GM19395 (cell line): ENCODE results near the gene IRX2.

Experiments
- ATAC-seq: cut with Tn5 transposase; IDR thresholded peaks from one replicate; pipeline ENCODE4 v1.9.1; 2021; ENCODE audit warnings: mild to moderate bottlenecking, moderate library complexity; ENCODE audit not compliant: unreplicated experiment

IRX2 gene

DNA sequence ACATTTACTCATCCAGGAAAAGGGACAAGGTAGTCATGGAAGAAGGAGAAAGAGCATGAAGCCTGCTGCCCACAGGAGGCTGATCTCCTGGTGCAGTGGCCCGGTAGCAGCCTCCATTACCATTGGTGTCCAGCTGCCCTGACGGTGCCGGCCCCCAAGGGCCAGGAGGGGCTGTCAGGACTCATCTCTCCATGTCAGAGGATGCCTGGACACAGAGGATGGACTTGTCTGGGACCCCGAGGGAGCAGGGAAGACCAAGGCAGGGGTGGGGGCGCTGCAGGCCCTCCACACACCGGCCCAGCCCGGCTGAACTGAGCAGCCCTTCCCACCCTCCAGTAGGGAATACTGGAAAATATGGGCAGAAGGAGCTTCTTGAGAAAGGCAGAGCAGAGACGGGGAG lies 52.2 kb downstream of the IRX2 start:
- no peak for ATAC-seq

DNA sequence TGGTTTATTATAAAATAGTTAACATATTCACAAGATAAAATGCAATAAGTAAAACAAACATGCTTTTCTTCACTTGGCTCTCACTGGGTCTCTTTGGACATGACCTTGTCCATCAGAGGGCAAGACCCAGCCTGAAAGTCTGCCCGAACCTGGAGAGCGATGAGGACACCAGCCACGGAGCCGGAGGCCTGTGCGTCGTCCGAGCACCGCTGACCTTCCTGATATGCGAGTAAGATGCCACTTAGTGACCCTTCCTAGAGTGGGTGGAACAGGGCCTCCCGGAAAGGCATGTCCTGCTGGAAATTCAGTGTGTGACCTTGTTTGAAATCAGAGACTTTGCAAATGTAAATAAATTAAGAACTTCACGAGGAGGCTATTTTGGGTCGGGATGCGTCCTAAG lies 52.9 kb downstream of the IRX2 start:
- ATAC-seq, result no peak

DNA sequence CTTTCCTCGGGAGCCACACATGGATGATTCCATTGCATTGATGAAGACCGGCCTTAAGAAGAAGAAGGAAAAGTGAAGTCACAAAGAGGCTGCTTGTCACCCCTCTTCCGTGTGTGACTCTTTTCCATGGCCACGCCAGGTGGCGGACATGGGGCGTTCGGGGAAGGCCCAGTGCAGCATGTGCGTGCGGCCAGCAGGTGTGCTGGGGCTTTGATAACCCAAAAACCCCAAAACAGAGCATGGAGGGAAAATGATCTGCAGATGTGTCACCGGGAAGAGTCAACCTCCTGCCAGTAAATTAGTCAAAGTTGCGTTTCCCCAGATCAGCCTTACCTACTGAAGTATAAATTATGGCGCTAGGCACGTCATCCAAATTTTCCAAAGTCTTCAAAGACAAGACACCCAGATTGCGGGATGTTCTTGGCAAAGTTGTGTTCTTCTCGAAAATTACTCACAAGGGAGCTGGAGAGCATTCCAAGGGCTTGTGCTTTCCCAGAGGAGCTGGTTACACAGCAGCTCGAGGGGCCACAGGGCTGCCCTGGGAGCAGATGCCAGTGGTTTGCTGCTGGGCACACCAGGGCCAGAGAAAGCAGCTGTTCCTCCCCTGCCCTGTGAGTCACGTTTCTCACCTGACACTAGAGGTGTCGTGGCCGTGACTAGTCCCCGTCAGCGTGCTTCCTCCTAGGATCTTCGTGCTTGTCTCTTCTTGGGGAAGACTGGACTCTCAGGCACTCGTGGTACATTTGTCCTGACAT lies 53.9 kb downstream of the IRX2 start:
- ATAC-seq, result no peak

DNA sequence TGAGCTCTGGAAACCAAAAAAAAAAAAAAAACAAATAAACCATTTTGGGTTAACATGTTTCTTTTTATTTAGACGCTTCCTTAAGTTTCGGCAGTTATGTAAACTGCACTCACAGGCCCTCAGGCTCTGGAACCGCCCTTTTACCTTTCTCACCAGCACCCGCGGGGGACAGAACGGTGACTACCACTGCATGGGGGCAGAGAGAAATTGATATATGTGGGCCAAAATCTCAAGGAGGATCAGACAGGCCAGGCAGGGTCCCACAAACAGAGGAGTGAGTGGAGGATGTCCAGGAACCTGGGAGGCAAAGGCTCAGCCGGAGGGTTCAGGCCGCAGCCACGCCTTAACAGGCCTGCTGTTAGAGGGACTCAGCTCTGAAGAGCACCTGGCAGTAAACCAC lies 54.4 kb downstream of the IRX2 start:
- ATAC-seq, result no peak
